ENCODE data around the gene SIGLEC11.
"Not testable (repeated sequence)": the region's sequence is repeated elsewhere in the genome, so short reads cannot be mapped to it uniquely, and the experiment has no call there.

SIGLEC11 gene

GRCh38 chr19:49983645-49984229 is 22.8 kb upstream of the SIGLEC11 start:
- DNase-seq (ENCODE audit: low read depth, low spot score): peak; percentile 54

GRCh38 chr19:49981603-49982593 is 20.9 kb upstream of the SIGLEC11 start:
- no peak for DNase-seq (ENCODE audit: low read depth, low spot score)

DNA sequence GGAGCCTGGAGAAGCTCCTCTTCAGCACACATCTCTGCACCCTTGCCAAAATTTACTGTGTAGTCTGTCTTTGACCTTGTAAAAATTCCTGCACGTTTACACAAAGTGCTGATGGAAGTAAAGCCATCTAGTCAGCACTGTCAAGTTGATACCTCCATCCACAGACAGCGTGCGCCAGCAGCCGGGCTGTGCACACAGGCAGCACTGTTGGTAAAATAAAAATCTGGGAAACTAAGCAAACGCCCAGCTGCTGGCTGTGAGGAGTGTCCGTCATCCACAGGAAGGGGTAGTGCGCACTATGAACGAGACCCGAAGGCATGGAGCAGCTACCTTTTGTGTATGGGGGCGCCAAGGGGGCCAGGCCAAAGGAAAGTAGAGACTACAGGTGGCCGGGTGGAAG is 17.4 kb upstream of the SIGLEC11 start:
- no peak for DNase-seq (ENCODE audit: low read depth, low spot score)

DNA sequence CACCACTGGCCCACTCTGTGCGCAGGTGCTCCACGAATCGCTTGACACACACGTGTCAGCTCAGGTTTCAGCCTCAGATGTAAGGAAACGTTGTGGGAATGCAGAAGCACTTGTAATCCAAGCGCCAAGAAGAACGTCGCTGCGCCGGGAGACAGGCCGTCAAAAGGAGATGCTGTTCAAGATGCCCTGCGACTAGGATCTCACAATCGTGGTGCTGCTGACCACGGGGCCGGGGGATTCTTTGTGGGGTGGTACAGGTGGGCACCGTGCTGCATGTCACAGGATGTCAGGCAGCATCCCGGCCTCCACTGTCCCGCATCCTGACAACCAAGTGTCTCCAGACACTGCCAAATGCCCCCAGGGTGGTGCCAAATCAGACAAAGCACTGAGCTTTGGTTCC is 16.9 kb upstream of the SIGLEC11 start:
- DNase-seq (ENCODE audit: low read depth, low spot score): no peak

DNA sequence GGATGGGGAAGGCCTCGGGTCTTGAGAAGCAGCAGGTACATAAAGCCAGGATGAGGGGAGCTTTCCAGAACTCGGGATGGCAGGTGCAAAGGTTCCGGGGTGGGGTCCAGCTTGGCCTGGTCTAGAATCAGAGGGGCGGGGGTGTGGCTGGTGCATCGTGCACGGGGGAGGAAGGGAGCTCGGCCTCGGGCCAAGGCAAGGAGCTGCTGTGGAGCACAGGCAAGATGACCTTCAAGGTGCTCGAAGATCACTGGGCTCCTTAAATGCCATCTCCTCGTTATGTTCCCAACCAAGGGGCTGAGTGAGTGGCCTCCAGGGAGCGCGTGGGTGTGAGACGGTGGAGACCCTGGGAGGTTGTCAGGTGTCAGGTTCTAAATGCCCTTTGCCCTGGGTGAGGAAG is 16.1 kb upstream of the SIGLEC11 start:
- DNase-seq (ENCODE audit: low read depth, low spot score): no peak

GRCh38 chr19:49976496-49976895 is 15.5 kb upstream of the SIGLEC11 start:
- no peak for DNase-seq (ENCODE audit: low read depth, low spot score)

DNA sequence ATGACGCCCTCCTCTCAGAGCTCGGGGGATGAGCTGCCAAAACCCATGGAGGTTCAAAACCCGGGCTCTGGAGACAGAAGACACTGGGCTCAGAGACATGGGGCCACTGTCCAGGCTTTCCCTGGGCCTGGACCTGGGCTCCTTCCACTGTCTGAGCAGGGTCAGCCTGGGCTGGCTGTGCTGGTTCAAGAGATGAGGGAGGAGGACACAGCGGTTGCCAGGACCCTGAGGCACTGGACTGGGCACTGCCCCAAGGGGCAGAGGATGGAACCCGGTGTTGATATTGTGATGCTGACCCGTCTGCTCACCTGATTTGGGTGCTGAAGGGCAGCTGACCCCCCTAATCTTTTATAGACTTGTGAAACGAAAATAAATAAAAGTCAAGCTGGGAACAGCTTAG is 14.1 kb upstream of the SIGLEC11 start:
- no peak for DNase-seq (ENCODE audit: low read depth, low spot score)

GRCh38 chr19:49973987-49974386 is 13.0 kb upstream of the SIGLEC11 start:
- DNase-seq (ENCODE audit: low read depth, low spot score): no peak

DNA sequence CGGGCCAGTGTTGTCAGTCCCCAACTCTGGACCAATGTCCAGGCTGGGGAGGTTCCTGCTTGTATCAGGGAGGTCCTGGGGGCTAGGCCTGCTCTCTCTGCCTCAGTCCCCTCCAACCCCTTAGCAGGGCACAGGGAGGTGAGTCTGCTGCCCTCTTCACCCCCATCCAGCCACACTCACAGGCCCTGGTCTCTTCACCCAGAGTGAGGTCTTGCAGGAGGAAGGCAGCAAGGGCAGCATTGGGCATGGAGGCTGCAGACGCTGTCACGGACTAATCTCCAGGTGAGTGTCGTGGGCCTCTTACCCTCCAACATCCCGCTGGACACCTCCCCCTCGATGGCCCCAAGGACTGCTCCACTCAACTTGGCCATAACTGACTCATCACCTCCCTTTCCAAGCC is 11.9 kb upstream of the SIGLEC11 start:
- DNase-seq (ENCODE audit: low read depth, low spot score): no peak

DNA sequence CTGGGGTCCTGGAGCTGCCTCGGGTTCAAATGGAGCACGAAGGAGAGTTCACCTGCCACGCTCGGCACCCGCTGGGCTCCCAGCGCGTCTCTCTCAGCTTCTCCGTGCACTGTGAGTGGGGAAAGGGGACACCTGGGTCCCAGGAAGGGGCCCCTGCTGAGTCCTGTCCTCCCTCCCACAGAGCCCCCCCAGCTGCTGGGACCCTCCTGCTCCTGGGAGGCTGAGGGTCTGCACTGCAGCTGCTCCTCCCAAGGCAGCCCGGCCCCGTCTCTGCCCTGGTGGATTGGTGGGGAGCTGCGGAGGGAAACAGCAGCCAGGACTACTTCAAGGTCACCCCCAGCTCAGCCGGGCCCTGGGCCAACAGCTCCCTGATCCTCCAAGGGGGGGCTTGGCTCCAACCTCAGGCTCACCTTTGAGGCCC is 11.0 kb upstream of the SIGLEC11 start:
- DNase-seq (ENCODE audit: low read depth, low spot score): no peak

GRCh38 chr19:49969355-49969754 is 8.4 kb upstream of the SIGLEC11 start:
- not testable (repeated sequence) for DNase-seq (ENCODE audit: low read depth, low spot score)

DNA sequence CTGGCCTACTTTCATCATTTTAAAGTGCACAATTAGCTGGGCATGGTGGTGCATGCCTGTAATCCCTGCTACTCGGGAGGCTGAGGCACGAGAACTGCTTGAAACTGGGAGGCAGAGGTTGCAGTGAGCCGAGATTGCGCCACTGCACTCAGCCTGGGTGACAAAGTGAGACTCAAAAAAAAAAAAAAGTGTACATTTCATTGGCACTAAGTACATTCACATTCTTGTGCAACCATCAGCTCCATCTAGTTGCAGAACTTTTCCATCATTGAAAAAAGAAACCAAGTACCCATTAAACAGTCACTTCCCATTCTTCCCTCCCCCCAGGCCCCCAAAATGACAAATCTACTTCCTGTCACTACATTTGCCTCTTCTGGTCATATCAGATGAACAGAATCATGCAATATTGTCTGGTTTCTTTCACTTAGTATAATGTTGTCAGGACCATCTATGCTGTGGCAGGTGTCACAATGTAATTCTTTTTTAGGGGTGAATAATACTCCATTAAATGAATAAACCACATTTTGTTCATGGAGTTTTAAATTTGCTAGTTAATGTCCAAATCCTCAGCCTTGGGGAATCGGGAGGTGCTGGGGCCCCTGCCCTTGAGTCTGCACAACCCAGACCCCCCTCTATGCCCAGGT is 7.4 kb upstream of the SIGLEC11 start:
- no peak for DNase-seq (ENCODE audit: low read depth, low spot score)

- DNase-seq (ENCODE audit: low read depth, low spot score): not testable (repeated sequence)
These were observed 1.1 kb downstream of the SIGLEC11 start for GRCh38 chr19:49959892-49960291.

- not testable (repeated sequence) for DNase-seq (ENCODE audit: low read depth, low spot score)
These were observed 2.4 kb downstream of the SIGLEC11 start for GRCh38 chr19:49958596-49958995.

DNA sequence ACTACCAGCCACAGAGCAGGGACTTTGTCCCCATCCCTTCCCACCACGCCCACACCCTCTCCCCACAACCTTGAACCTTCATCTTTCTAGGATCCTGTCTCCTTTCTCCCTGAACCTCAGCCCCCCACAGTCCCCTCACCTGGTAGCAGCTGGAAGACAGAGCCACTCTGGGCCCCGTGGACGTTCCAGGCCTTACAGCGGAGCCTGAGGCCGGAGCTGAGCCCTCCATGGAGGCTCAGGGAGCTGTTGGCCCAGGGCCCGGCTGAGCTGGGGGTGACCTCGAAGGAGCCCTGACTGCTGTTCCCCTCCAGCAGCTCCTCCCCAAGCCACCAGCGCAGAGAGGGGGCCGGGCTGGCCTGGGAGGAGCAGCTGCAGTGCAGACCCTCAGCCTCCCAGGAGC is 2.8 kb downstream of the SIGLEC11 start:
- DNase-seq (ENCODE audit: low read depth, low spot score): not testable (repeated sequence)

DNA sequence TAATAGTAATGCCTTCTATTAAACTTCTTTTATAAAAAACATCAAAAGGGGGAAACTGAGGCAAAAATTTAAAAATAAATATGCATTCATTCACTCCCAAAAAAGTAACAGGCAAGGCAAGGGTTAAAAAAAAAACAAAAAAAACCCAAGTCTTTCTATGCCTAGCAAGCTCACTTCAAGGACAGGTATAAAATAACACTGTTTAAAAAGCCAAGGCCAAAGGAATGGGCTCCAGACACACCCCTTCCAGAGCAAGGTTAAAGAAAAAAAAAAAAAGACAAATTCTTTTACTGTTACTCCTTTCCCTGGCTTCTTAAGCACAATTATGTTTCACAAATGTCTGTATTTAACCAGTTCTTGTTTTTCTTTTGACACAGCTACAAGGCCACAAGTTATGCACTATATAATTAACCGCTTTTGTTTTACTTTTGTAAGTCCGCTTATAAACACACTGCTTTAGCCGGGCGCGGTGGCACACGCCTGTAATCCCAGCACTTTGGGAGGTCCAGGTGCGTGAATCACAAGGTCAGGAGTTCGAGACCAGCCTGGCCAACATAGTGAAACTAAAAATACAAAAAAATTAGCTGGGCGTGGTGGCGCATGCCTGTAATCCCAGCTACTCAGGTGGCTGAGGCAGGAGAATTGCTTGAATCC is 3.6 kb downstream of the SIGLEC11 start:
- no peak for DNase-seq (ENCODE audit: low read depth, low spot score)

DNA sequence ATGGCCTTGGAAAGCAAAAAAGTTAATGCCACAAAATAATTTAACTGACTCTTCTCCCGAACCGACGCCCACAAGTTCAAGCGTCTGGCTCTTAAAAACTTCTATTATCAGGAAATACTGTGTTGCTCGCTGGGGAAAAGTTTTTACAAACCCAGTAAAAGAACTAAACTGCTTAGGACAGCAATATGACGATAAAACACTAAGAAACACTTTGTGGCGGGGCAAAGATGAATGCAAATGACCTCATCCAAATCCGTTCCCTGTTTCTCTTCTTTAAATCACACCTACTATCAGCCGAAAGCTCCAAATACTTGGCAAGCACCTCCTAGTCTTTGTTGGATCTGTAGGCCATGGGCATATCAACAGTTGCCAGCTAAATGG is 4.9 kb downstream of the SIGLEC11 start:
- DNase-seq (ENCODE audit: low read depth, low spot score): no peak

DNA sequence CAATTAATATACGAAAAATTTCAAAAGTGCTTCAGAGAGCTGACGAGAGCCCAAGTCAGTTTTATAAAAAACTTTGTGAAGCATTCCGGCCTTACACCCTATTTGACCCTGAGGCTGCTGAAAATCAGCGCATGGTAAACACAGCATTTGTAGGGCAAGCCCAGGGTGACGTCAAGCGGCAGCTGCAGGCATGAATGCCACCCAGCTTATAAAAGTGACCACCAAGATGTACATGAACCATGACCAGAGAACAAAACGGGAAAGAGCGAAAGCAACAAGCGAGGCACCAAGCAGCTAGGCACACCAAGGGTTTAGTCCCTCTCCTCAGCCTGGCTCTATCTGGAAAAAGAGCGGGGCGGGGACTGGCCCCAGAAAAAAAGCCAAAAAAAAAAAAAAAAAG is 6.0 kb downstream of the SIGLEC11 start:
- no peak for DNase-seq (ENCODE audit: low read depth, low spot score)

- no peak for DNase-seq (ENCODE audit: low read depth, low spot score)
These were observed 6.7 kb downstream of the SIGLEC11 start for GRCh38 chr19:49954092-49954829.

DNA sequence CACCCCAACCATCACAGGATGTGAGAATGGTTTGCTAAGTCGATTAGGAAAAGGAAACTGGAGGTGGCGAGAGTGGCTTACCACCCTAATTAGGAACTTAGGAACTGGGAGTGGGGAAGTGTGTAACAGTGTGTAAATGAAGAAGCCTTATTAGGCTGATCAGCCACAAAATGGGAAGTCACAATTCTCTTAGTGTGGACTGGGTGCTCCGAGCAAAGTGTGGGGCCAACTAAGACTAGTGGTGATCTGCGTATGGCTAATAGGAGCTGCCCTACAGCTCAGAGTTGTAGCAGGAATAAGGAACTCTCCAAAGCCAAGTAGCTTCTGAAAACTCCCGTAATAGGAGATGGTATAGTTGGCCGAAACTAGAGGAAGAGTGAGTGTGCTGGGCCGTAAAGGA is 7.6 kb downstream of the SIGLEC11 start:
- no peak for DNase-seq (ENCODE audit: low read depth, low spot score)

DNA sequence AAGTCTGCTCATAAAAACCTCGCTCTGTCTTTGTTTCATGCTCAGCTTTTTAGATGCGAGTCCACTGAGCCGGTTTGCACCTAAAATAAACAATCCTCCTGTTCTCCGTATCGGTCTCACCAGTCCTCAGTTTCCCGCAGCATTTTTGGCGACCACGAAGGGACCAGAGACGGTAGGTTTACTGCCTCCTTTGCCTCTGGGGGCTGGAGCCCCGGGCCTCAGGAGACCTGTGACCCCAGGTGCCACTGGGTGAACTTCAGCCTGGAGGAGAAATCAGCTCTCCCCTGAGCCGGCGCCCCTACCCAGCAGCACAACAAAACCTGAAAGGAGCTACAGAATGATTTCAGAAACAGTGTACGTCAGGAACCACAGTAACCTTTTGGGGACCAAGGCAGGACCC is 8.1 kb downstream of the SIGLEC11 start:
- no peak for DNase-seq (ENCODE audit: low read depth, low spot score)
